DOHH2 (cell line): ENCODE measurements around the gene TTC23.

ENCODE experiments used
- H3F3A ChIP-seq: fragments of 200-600 bp; sonication (generic), shearing (Covaris generic); 2 replicates; pipeline ENCODE4 v1.6.0; 2016; ENCODE audit warnings: antibody characterized with exemption, mild to moderate bottlenecking; ENCODE audit not compliant: control insufficient read depth, insufficient read depth
- H3K27ac ChIP-seq: fragments of 200-600 bp; sonication (generic); 2 replicates; pipeline ENCODE4 v1.5.1; 2014; ENCODE audit warnings: low read depth, mild to moderate bottlenecking, low read length, moderate library complexity
- H3K27me3 ChIP-seq: fragments of 200-600 bp; sonication (generic); 2 replicates; pipeline ENCODE4 v1.6.1; 2014; ENCODE audit warnings: mild to moderate bottlenecking, low read length, mixed read lengths; ENCODE audit not compliant: control insufficient read depth
- H3K36me3 ChIP-seq: fragments of 200-600 bp; sonication (generic); 2 replicates; pipeline ENCODE4 v1.6.1; 2014; ENCODE audit warnings: mild to moderate bottlenecking, low read length, moderate library complexity, mixed read lengths; ENCODE audit not compliant: control insufficient read depth
- H3K4me1 ChIP-seq: fragments of 200-600 bp; sonication (generic); 2 replicates; pipeline ENCODE4 v1.6.1; 2014; ENCODE audit warnings: mild to moderate bottlenecking, low read length, mixed read lengths; ENCODE audit not compliant: control insufficient read depth
- H3K4me2 ChIP-seq: fragments of 200-600 bp; sonication (generic); 2 replicates; pipeline ENCODE4 v1.6.0; 2014; ENCODE audit warnings: mild to moderate bottlenecking, low read length, moderate library complexity
- H3K4me3 ChIP-seq: fragments of 200-600 bp; sonication (generic); 2 replicates; pipeline ENCODE4 v1.5.1; 2014; ENCODE audit warnings: mild to moderate bottlenecking, low read length, mixed read lengths
- H3K79me2 ChIP-seq: fragments of 200-600 bp; sonication (generic); 2 replicates; pipeline ENCODE4 v1.6.1; 2014; ENCODE audit warnings: mild to moderate bottlenecking, low read length, mixed read lengths; ENCODE audit not compliant: control insufficient read depth
- H3K9me2 ChIP-seq: fragments of 200-600 bp; sonication (generic); replicated peaks from 2 replicates; pipeline ENCODE4 v1.6.1; 2014; ENCODE audit warnings: mild to moderate bottlenecking, low read length, mixed read lengths; ENCODE audit not compliant: control insufficient read depth
- H3K9me3 ChIP-seq: fragments of 200-600 bp; sonication (generic); 2 replicates; pipeline ENCODE4 v1.6.1; 2014; ENCODE audit warnings: antibody characterized with exemption, low read length, mixed read lengths; ENCODE audit not compliant: control insufficient read depth, insufficient read depth
- H4K20me1 ChIP-seq: fragments of 200-600 bp; sonication (generic); 2 replicates; pipeline ENCODE4 v1.6.0; 2014; ENCODE audit warnings: low read depth, mild to moderate bottlenecking, antibody characterized with exemption, low read length, moderate library complexity; ENCODE audit not compliant: control insufficient read depth, insufficient read depth
- CTCF ChIP-seq: fragments of 200-600 bp; sonication (generic); IDR thresholded peaks from one replicate; pipeline ENCODE4 v1.5.1; 2014; ENCODE audit warnings: antibody characterized with exemption, mild to moderate bottlenecking, low read depth, low read length; ENCODE audit not compliant: poor library complexity, severe bottlenecking
- EZH2phosphoT487 ChIP-seq: fragments of 200-600 bp; sonication (generic); IDR thresholded peaks from 2 replicates; pipeline ENCODE4 v1.6.1; 2017; ENCODE audit warnings: borderline replicate concordance, mild to moderate bottlenecking, antibody characterized with exemption, low read length, moderate library complexity, mixed read lengths

Gene TTC23

GRCh38 chr15:99118258-99118632 is 131.1 kb downstream of the TTC23 start:
- H3F3A ChIP-seq, result no peaks in the 10 kb centered on the region
- H3K4me1 ChIP-seq, result no peaks in the 10 kb centered on the region
- no peaks in the 10 kb centered on the region for H3K9me2 ChIP-seq
- H3K9me3 ChIP-seq, result no peaks in the 10 kb centered on the region
- H4K20me1 ChIP-seq, result no peaks in the 10 kb centered on the region
- H3K36me3 ChIP-seq, result no peaks in the 10 kb centered on the region
- no peak overlapping the region for H3K4me2 ChIP-seq
- no peak overlapping the region for H3K4me3 ChIP-seq
- H3K79me2 ChIP-seq, result no peaks in the 10 kb centered on the region
- no peaks in the 10 kb centered on the region for H3K27me3 ChIP-seq
- TF ChIP-seq CTCF, result no peak
- no peak for TF ChIP-seq EZH2phosphoT487
- no peak overlapping the region for H3K27ac ChIP-seq

- H3K4me1 ChIP-seq, result no peaks in the 10 kb centered on the region
- H3K36me3 ChIP-seq, result no peaks in the 10 kb centered on the region
- no peak overlapping the region for H3K4me2 ChIP-seq
- no peaks in the 10 kb centered on the region for H3K27me3 ChIP-seq
- H3K79me2 ChIP-seq, result no peaks in the 10 kb centered on the region
- no peaks in the 10 kb centered on the region for H4K20me1 ChIP-seq
- no peak overlapping the region for H3K27ac ChIP-seq
- H3K9me2 ChIP-seq, result no peaks in the 10 kb centered on the region
- no peak overlapping the region for H3K4me3 ChIP-seq
- TF ChIP-seq EZH2phosphoT487, result no peak
- no peaks in the 10 kb centered on the region for H3K9me3 ChIP-seq
- no peaks in the 10 kb centered on the region for H3F3A ChIP-seq
Measured at GRCh38 chr15:99117563-99118257, 131.7 kb downstream of the TTC23 start.

DNA sequence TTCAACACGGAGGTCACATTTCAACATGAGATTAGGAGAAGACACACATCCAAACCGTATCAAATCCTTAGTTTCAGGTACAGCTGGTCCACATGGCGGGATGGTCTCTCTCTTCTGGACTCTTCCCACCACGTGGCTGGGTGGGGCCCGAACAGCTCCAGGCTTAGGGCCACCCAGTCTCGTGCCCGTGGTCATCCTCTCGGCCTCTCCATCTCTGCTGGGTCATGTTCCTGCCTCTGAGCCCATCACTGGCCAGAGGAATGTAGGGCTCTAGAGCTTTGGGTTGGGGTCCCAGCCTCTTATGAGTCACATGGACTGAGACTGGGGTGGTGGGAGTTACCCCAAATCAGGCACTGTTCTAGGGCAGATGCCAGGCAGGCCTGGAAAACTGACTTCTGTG is 132.3 kb downstream of the TTC23 start:
- Histone ChIP-seq H3K4me2 (no peak overlapping the region), H3K36me3 (no peaks in the 10 kb centered on the region), H3K27me3 (no peaks in the 10 kb centered on the region), H3K79me2 (no peaks in the 10 kb centered on the region), H3K9me2 (no peaks in the 10 kb centered on the region), H3K27ac (no peak overlapping the region), H3F3A (no peaks in the 10 kb centered on the region), H3K4me1 (no peaks in the 10 kb centered on the region), H3K9me3 (no peaks in the 10 kb centered on the region), H4K20me1 (no peaks in the 10 kb centered on the region), H3K4me3 (no peak overlapping the region)
- no peak for TF ChIP-seq EZH2phosphoT487

- Histone ChIP-seq H3K9me3 (no peaks in the 10 kb centered on the region), H3K27me3 (no peaks in the 10 kb centered on the region), H3F3A (no peaks in the 10 kb centered on the region), H3K79me2 (no peaks in the 10 kb centered on the region), H3K4me2 (no peak overlapping the region), H3K36me3 (no peaks in the 10 kb centered on the region), H4K20me1 (no peaks in the 10 kb centered on the region), H3K9me2 (no peaks in the 10 kb centered on the region), H3K4me3 (no peak overlapping the region), H3K27ac (no peak overlapping the region), H3K4me1 (no peaks in the 10 kb centered on the region)
- TF ChIP-seq CTCF (no peak), EZH2phosphoT487 (no peak)
Measured at GRCh38 chr15:99115300-99116215, 133.8 kb downstream of the TTC23 start.
